Adrenal gland (tissue), 5 donors: Measurements from ENCODE around the gene ZNF740.
"Not testable (repeated sequence)": the region's sequence is repeated elsewhere in the genome, so short reads cannot be mapped to it uniquely, and the experiment has no call there.

ENCODE experiments used
- CTCF ChIP-seq, 6 experiments: fragments of 450-650 bp in 4 of 6; fragments of 200-600 bp in 2 of 6; sonication (generic) in 1 of 6; IDR thresholded peaks; 1 replicate in 5 of 6; 2 replicates in 1 of 6; pipeline versions ENCODE4 v1.5.1 to v1.8.0; 2016 to 2021; ENCODE audit warnings: antibody characterized with exemption in 6 of 6, mild to moderate bottlenecking in 2 of 6, moderate library complexity in 1 of 6
- POLR2A ChIP-seq, 2 donors: fragments of 450-650 bp; IDR thresholded peaks; one replicate each; pipeline ENCODE4 v1.6.1; 2017; ENCODE audit warnings: antibody characterized with exemption in 2 of 2, mild to moderate bottlenecking in 2 of 2, moderate library complexity in 1 of 2
- donor health status: DM: no; HTN: no; CAD: no.

DNA sequence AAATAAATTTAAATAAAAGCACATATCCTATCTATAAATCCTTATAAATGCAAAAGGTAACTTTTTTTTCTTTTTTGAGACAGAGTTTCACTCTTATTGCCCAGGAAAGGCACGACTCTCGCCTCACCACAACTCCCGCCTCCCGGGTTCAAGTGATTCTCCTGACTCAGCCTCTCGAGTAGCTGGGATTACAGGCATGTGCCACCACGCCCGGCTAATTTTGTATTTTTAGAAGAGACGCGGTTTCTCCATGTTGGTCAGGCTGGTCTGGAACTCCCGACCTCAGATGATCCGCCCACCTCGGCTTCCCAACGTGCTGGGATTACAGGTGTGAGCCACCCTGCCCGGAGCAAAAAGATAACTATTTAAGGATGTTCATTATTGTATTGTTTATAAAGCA is 1.7 kb upstream of the ZNF740 start:
- not testable (repeated sequence) for TF ChIP-seq POLR2A, CTCF (IDR thresholded peaks at IDR 0.05)
